Amniotic stem cell (primary cell): ENCODE data around the gene PVALEF.

Experiments
- DNase-seq: peaks from one replicate; lab custom pipeline; 2025; lab: John Stamatoyannopoulos, UW

The PVALEF gene

GRCh38 chr17:81183807-81184206 lies 18.5 kb downstream of the PVALEF start:
- DNase-seq = no peak

GRCh38 chr17:81184555-81184954 lies 19.2 kb downstream of the PVALEF start:
- no peak for DNase-seq

GRCh38 chr17:81186203-81186602 lies 20.9 kb downstream of the PVALEF start:
- DNase-seq = no peak

GRCh38 chr17:81187120-81187519 lies 21.8 kb downstream of the PVALEF start:
- DNase-seq = no peak

GRCh38 chr17:81187586-81188490 lies 22.5 kb downstream of the PVALEF start:
- DNase-seq = no peak

- no peak for DNase-seq
Observed at GRCh38 chr17:81188491-81188840, 23.2 kb downstream of the PVALEF start.

- DNase-seq = no peak
Observed at GRCh38 chr17:81189016-81189415, 23.7 kb downstream of the PVALEF start.

GRCh38 chr17:81189670-81190530 lies 24.6 kb downstream of the PVALEF start:
- DNase-seq = no peak

- DNase-seq = no peak
Observed at GRCh38 chr17:81190591-81190990, 25.3 kb downstream of the PVALEF start.

GRCh38 chr17:81191116-81191515 lies 25.8 kb downstream of the PVALEF start:
- no peak for DNase-seq

- DNase-seq = no peak
Observed at GRCh38 chr17:81191646-81192045, 26.3 kb downstream of the PVALEF start.

- DNase-seq = no peak
Observed at GRCh38 chr17:81192386-81193050, 27.2 kb downstream of the PVALEF start.

GRCh38 chr17:81193051-81193410 lies 27.7 kb downstream of the PVALEF start:
- no peak for DNase-seq

GRCh38 chr17:81193470-81194224 lies 28.3 kb downstream of the PVALEF start:
- no peak for DNase-seq

GRCh38 chr17:81194225-81194760 lies 29.0 kb downstream of the PVALEF start:
- no peak for DNase-seq

GRCh38 chr17:81194941-81195901 lies 29.9 kb downstream of the PVALEF start:
- DNase-seq = no peak

- no peak for DNase-seq
Observed at GRCh38 chr17:81195941-81196495, 30.7 kb downstream of the PVALEF start.

- DNase-seq = no peak
Observed at GRCh38 chr17:81196505-81197408, 31.4 kb downstream of the PVALEF start.

GRCh38 chr17:81197409-81197795 lies 32.1 kb downstream of the PVALEF start:
- DNase-seq = no peak
